Gastrocnemius medialis (tissue), 4 donors: Measurements from ENCODE around the gene TMPRSS5.

Experiments used
- CTCF ChIP-seq, 5 experiments: fragments of 450-650 bp in 3 of 5; fragments of 200-600 bp in 2 of 5; sonication (generic) in 2 of 5; IDR thresholded peaks in 4 of 5; conservative IDR thresholded peaks in 1 of 5; 1 replicate in 4 of 5; 2 replicates in 1 of 5; pipeline ENCODE4 v1.5.1; 2016 to 2019; ENCODE audit warnings: antibody characterized with exemption in 5 of 5, mild to moderate bottlenecking in 3 of 5, moderate library complexity in 3 of 5
- POLR2A ChIP-seq, 2 donors: fragments of 450-650 bp; IDR thresholded peaks; one replicate each; pipeline ENCODE4 v1.6.1; 2017; ENCODE audit warnings: antibody characterized with exemption in 2 of 2, mild to moderate bottlenecking in 2 of 2, moderate library complexity in 2 of 2

GRCh38 chr11:113694390-113694789 lies 11.7 kb downstream of the TMPRSS5 start:
- no peak for TF ChIP-seq CTCF (IDR thresholded peaks at IDR 0.05 in 4 of 5, conservative IDR thresholded peaks at IDR 0.05 in 1 of 5)
- TF ChIP-seq POLR2A (IDR thresholded peaks at IDR 0.05): no peak
